Colonic mucosa (tissue), 4 donors: ENCODE results near the gene PYCARD. TPM values are rescaled to one million over a fixed set of nuclear protein-coding genes. Genes with fewer than 3 reads are reported as not detected.

ENCODE experiments used
- DNase-seq: peaks from one replicate; pipeline ENCODE4 v3.0.0-alpha.2; 2020
- H3K27ac ChIP-seq: fragments of 200-600 bp; one replicate; pipeline ENCODE4 v1.8.0; 2021
- H3K27me3 ChIP-seq: fragments of 200-600 bp; one replicate; pipeline ENCODE4 v1.8.0; 2021
- H3K36me3 ChIP-seq: fragments of 200-600 bp; one replicate; pipeline ENCODE4 v1.8.0; 2021
- H3K4me1 ChIP-seq: fragments of 200-600 bp; one replicate; pipeline ENCODE4 v1.8.0; 2021; ENCODE audit warnings: mild to moderate bottlenecking
- H3K4me3 ChIP-seq: fragments of 200-600 bp; one replicate; pipeline ENCODE4 v1.8.0; 2021
- H3K9ac ChIP-seq, 2 donors: one replicate each; pipeline ENCODE4 v1.7.0; 2013; ENCODE audit warnings: control low read depth in 2 of 2, low read depth in 2 of 2, low read length in 2 of 2
- H3K9me3 ChIP-seq: fragments of 200-600 bp; one replicate; pipeline ENCODE4 v1.8.0; 2021
- CTCF ChIP-seq: fragments of 200-600 bp; IDR thresholded peaks from one replicate; pipeline ENCODE4 v1.8.0; 2022; ENCODE audit warnings: antibody characterized with exemption, mild to moderate bottlenecking
- intact Hi-C: fragments of 100-400 bp; cut with DNase I; formaldehyde crosslinking; loops from one replicate; pipeline ENCODE4 v1.14.1; 2022
- total RNA-seq, 2 donors: library from RNA; stranded (reverse); fragmentation: NEBNext Ultra II Directional in 1 of 2; extraction: Animal tissue kit (Norgen Biotek cat#: 25700) in 1 of 2; gene quantifications; one replicate each; pipeline ENCODE4 v1.2.1, GENCODE V29; 2021
- donor health status: healthy.
- donor health status: DM: no; HTN: no; CAD: no.
- donor health status: DM: no; HTN: no; CAD: no.

The PYCARD gene
- total RNA-seq, 2 donors from 2014 or later: 118 to 119 TPM

GRCh38 chr16:31194898-31195297, 7.7 kb downstream of the PYCARD start:
- Histone ChIP-seq H3K9ac (no peak overlapping the region), H3K4me3 (no peak overlapping the region), H3K4me1 (no peaks in the 10 kb centered on the region), H3K27ac (no peak overlapping the region), H3K27me3 (no peaks in the 10 kb centered on the region), H3K36me3 (peaks cover 21% of the 10 kb centered on the region), H3K9me3 (no peaks in the 10 kb centered on the region)
- no peak for TF ChIP-seq CTCF
- intact Hi-C loops: no loop called here
- no peak for DNase-seq

- no peak overlapping the region for H3K9ac ChIP-seq
- DNase-seq: no peak
- no peaks in the 10 kb centered on the region for H3K4me1 ChIP-seq
- TF ChIP-seq CTCF: no peak
- no peak overlapping the region for H3K4me3 ChIP-seq
- H3K36me3 ChIP-seq: peaks cover 26% of the 10 kb centered on the region
- intact Hi-C loops: no loop called here
- H3K27me3 ChIP-seq: no peaks in the 10 kb centered on the region
- no peaks in the 10 kb centered on the region for H3K9me3 ChIP-seq
- no peak overlapping the region for H3K27ac ChIP-seq
Observed at GRCh38 chr16:31193874-31194273, 8.7 kb downstream of the PYCARD start.

- H3K4me1 ChIP-seq: no peaks in the 10 kb centered on the region
- intact Hi-C loops: no loop called here
- no peak overlapping the region for H3K4me3 ChIP-seq
- no peaks in the 10 kb centered on the region for H3K9me3 ChIP-seq
- H3K27ac ChIP-seq: no peak overlapping the region
- peaks cover 27% of the 10 kb centered on the region for H3K36me3 ChIP-seq
- no peak for TF ChIP-seq CTCF
- H3K9ac ChIP-seq: no peak overlapping the region
- no peaks in the 10 kb centered on the region for H3K27me3 ChIP-seq
- no peak for DNase-seq
Observed at GRCh38 chr16:31192856-31193642, 9.5 kb downstream of the PYCARD start.

GRCh38 chr16:31191697-31192428, 10.7 kb downstream of the PYCARD start:
- Histone ChIP-seq H3K27ac (no peak overlapping the region), H3K36me3 (peaks cover 38% of the 10 kb centered on the region), H3K27me3 (no peaks in the 10 kb centered on the region), H3K9me3 (no peaks in the 10 kb centered on the region), H3K4me1 (no peaks in the 10 kb centered on the region), H3K4me3 (no peak overlapping the region), H3K9ac (no peak overlapping the region)
- TF ChIP-seq CTCF: no peak
- no peak for DNase-seq
- intact Hi-C loops: no loop called here

- Histone ChIP-seq H3K4me1 (no peaks in the 10 kb centered on the region), H3K27me3 (no peaks in the 10 kb centered on the region), H3K36me3 (peaks cover 41% of the 10 kb centered on the region), H3K27ac (no peak overlapping the region), H3K4me3 (no peak overlapping the region), H3K9ac (no peak overlapping the region), H3K9me3 (no peaks in the 10 kb centered on the region)
- no peak for DNase-seq
- intact Hi-C loops: no loop called here
- TF ChIP-seq CTCF: no peak
Observed at GRCh38 chr16:31190818-31191444, 11.6 kb downstream of the PYCARD start.
